ENCODE measurements around the gene IER3. TPM values are rescaled to one million over a fixed set of nuclear protein-coding genes. Genes with fewer than 3 reads are reported as not detected.

The IER3 gene
- total and polyA plus RNA-seq, 2 of the 8 experiments (the other 6 are each of a cell fraction or from before 2014, with no cell fraction given): 11.9 to 26.5 TPM

DNA sequence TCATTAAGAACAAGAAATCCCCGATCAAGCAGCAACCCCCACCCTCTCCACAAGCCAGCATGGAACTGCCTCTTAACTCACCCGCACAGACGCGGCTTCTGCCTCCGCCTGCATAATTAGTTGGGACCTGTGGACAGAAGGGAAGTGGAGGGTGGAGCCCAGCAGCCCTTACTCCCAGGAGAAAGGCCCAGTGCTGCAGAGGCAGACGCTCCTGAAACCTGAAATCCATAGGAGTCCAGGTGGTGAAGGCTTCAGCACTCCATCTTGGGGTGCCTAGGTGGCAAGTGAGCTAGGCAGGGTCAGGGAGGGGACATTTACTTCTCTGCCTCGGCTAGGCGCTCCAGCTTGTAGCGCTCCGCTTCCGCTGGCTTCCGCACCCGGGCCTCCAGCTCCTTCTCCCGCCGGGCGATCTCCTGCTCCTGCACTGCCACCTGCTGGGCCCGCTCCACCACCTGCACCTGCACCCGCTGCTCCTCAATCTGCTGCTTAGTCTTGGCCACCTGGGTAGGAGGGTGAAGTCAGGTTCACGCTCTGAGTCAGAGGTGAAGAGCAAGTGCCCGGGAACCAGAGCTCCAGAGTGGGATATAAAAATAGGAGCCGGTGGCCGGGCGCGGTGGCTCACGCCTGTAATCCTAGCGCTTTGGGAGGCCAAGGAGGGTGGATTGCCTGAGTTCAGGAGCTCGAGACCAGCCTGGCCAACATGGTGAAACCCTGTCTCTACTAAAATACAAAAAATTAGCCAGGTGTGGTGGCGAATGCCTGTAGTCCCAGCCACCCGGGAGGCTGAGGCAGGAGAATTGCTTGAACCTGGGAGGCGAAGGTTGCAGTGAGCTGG, 13.5 kb downstream of the IER3 start:
- H2BK15ac ChIP-seq (ENCODE audit: low read length): no peak overlapping the region
- 84% methylated on average over 30 of the region's 30 CpGs; no CpG with 5 or more reads in 1 of the 2 experiments for WGBS, 2 experiments (ENCODE audit: extremely low coverage in 1 of 2, insufficient coverage in 1 of 2, insufficient read length in 1 of 2, insufficient replicate concordance in 2 of 2, low coverage in 1 of 2, low lambda C conversion rate in 2 of 2, missing lambda C conversion rate in 1 of 2)
- POLR2A ChIA-PET (ENCODE audit: partially characterized antibody): interaction anchor here (0.5 to 35.9 kb wide), 13 partner anchors 6 to 183 kb away, joined by 3 to 732 read pairs (median 4); partner anchors contain the start of genes DHX16, FLOT1, IER3 and MDC1

More for the DNA sequence above, 13.5 kb downstream of the IER3 start:
- no peak overlapping the region for H3K27ac ChIP-seq (ENCODE audit: low read depth, low read length)
- H3K56ac ChIP-seq (replicated peaks; ENCODE audit: insufficient read length, low read depth, low read length): no peak overlapping the region
- CTCF ChIA-PET (ENCODE audit: partially characterized antibody): interaction anchor here (0.6 to 11.8 kb wide), 37 partner anchors 10 to 436 kb away, joined by 3 to 147 read pairs (median 4); partner anchors contain the start of genes DHX16, FLOT1, MDC1 and MRPS18B
- H3K18ac ChIP-seq (ENCODE audit: extremely low read depth, low read length): no peak overlapping the region
- H2AFZ ChIP-seq (ENCODE audit: low read length): no peak overlapping the region
- H3K27me3 ChIP-seq (replicated peaks in 1 of 4; ENCODE audit: control insufficient read depth in 3 of 4, extremely low read depth in 1 of 4, insufficient read depth in 3 of 4, low read length in 3 of 4): no peaks in the 10 kb centered on the region
- peaks cover 9 to 30% (median 21%) of the 10 kb centered on the region in 4 experiments; a peak in 7 of 8 replicates for H3K36me3 ChIP-seq (ENCODE audit: control insufficient read depth in 2 of 4, insufficient read depth in 4 of 4, low read length in 3 of 4)
- no peak overlapping the region for H3K14ac ChIP-seq (ENCODE audit: insufficient read length)
- H2BK12ac ChIP-seq (ENCODE audit: low read depth, low read length): no peak overlapping the region
- H3K9me3 ChIP-seq (ENCODE audit: insufficient read depth in 2 of 2, low read depth in 1 of 2, low read length in 1 of 2): no peaks in the 10 kb centered on the region
- FAIRE-seq (no peak), DNase-seq (ENCODE audit: low read depth in 1 of 2, low spot score in 2 of 2) (peak in 1 of 2 experiments; percentile 87)
- no peak overlapping the region for H3K4me2 ChIP-seq (ENCODE audit: insufficient read depth in 1 of 2, low read depth in 2 of 2, low read length in 2 of 2)
- H2AK5ac ChIP-seq (ENCODE audit: low read depth, low read length): no peak overlapping the region
- no peak overlapping the region for H4K8ac ChIP-seq (ENCODE audit: extremely low read depth, insufficient read depth, low read length)
- TF ChIP-seq RAD21 (IDR thresholded peaks at IDR 0.05 in 1 of 2, conservative IDR thresholded peaks at IDR 0.05 in 1 of 2; ENCODE audit: low read depth in 2 of 2, low read length in 2 of 2) (peak; percentile 79 to 85), SRF (IDR thresholded peaks at IDR 0.05; ENCODE audit: low read depth, low read length) (no peak)
- TF ChIP-seq, protein P1, sequence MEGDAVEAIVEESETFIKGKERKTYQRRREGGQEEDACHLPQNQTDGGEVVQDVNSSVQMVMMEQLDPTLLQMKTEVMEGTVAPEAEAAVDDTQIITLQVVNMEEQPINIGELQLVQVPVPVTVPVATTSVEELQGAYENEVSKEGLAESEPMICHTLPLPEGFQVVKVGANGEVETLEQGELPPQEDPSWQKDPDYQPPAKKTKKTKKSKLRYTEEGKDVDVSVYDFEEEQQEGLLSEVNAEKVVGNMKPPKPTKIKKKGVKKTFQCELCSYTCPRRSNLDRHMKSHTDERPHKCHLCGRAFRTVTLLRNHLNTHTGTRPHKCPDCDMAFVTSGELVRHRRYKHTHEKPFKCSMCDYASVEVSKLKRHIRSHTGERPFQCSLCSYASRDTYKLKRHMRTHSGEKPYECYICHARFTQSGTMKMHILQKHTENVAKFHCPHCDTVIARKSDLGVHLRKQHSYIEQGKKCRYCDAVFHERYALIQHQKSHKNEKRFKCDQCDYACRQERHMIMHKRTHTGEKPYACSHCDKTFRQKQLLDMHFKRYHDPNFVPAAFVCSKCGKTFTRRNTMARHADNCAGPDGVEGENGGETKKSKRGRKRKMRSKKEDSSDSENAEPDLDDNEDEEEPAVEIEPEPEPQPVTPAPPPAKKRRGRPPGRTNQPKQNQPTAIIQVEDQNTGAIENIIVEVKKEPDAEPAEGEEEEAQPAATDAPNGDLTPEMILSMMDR (IDR thresholded peaks at IDR 0.05; ENCODE audit: control extremely low read depth in 1 of 3, insufficient read depth in 1 of 3, low read depth in 1 of 3, low read length in 3 of 3): peak; percentile 71 to 78 (median 73)
- TF ChIP-seq, protein P2, sequence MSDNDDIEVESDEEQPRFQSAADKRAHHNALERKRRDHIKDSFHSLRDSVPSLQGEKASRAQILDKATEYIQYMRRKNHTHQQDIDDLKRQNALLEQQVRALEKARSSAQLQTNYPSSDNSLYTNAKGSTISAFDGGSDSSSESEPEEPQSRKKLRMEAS (IDR thresholded peaks at IDR 0.05): peak; percentile 39; the same call in 1 of the 2 replicates
- H3K79me1 ChIP-seq (ENCODE audit: low read depth, low read length): no peaks in the 10 kb centered on the region
- H3K79me2 ChIP-seq (ENCODE audit: control insufficient read depth in 1 of 2, insufficient read depth in 2 of 2, low read length in 2 of 2): no peaks in the 10 kb centered on the region
- no peak overlapping the region for H4K91ac ChIP-seq (replicated peaks; ENCODE audit: insufficient read length, low read length)
- no peaks in the 10 kb centered on the region for H3K4me1 ChIP-seq (replicated peaks in 1 of 4; ENCODE audit: control insufficient read depth in 3 of 4, insufficient read depth in 4 of 4, low read length in 3 of 4)
- no peak overlapping the region for H3K4ac ChIP-seq (replicated peaks; ENCODE audit: insufficient read length, low read depth, low read length)
- no peak overlapping the region for H3K23ac ChIP-seq (ENCODE audit: insufficient read length)
- no peak overlapping the region for H3K4me3 ChIP-seq (ENCODE audit: extremely low read depth in 1 of 4, insufficient read depth in 2 of 4, low read depth in 3 of 4, low read length in 4 of 4)
- H2BK20ac ChIP-seq (ENCODE audit: low read length): no peak overlapping the region
- peak overlapping the region; percentile 75 for H2BK5ac ChIP-seq (ENCODE audit: low read depth, low read length)
- no peak overlapping the region for H2BK120ac ChIP-seq (replicated peaks; ENCODE audit: low read depth, low read length)
- no peak overlapping the region for H4K5ac ChIP-seq (ENCODE audit: insufficient read length, low read depth, low read length)
- H4K20me1 ChIP-seq (replicated peaks in 1 of 2; ENCODE audit: control insufficient read depth in 1 of 2, insufficient read depth in 2 of 2, low read length in 2 of 2): peaks cover 3 to 9% of the 10 kb centered on the region in 2 experiments
- no peak overlapping the region for H3K9ac ChIP-seq (replicated peaks in 1 of 4; ENCODE audit: extremely low read depth in 1 of 4, low read depth in 3 of 4, low read length in 3 of 4)
- no peaks in the 10 kb centered on the region for H3K23me2 ChIP-seq (ENCODE audit: low read depth, low read length)
